Left cardiac atrium (tissue), 4 donors: ENCODE results near the gene STK32A. TPM values are rescaled to one million over a fixed set of nuclear protein-coding genes. Genes with fewer than 3 reads are reported as not detected.
"Not testable (repeated sequence)": the region's sequence is repeated elsewhere in the genome, so short reads cannot be mapped to it uniquely, and the experiment has no call there.

ENCODE experiments used
- ATAC-seq, 2 donors: fragments of 200-7000 bp; cut with Tn5 transposase; one replicate each; pipeline ENCODE4 v1.9.1; 2020; ENCODE audit warnings: mild to moderate bottlenecking in 2 of 2, moderate library complexity in 2 of 2
- DNase-seq: peaks from one replicate; pipeline ENCODE4 v3.0.0-alpha.2; 2020
- intact Hi-C, 2 donors: fragments of 100-400 bp; cut with DNase I; formaldehyde crosslinking; loops; one replicate each; pipeline versions ENCODE4 v1.14.1 to v1.15.1; 2022 to 2023
- total RNA-seq, 2 donors: library from RNA; stranded (reverse); fragmentation: NEBNext Ultra II Directional; extraction: Animal tissue kit (Norgen Biotek cat#: 25700); gene quantifications; one replicate each; pipeline ENCODE4 v1.2.1, GENCODE V29; 2021
- donor health status: DM: no; HTN: yes; CAD: no.
- donor health status: DM: no; HTN: yes; CAD: no; lungs with severe emphysema.
- donor health status: DM: yes; HTN: yes; CAD: no.
- donor health status: Dilated cardiomyopathy.

The STK32A gene
- total RNA-seq, 2 donors from 2014 or later: 0.68 to 2.8 TPM

GRCh38 chr5:147332658-147333057 is 97.8 kb downstream of the STK32A start:
- DNase-seq: no peak
- no peak for ATAC-seq
- intact Hi-C loops: no loop called here

GRCh38 chr5:147336876-147337275 is 102.0 kb downstream of the STK32A start:
- DNase-seq (no peak), ATAC-seq (no peak)
- intact Hi-C loops: no loop called here

- no peak for DNase-seq
- no peak for ATAC-seq
- intact Hi-C loops: no loop called here
These were observed 104.5 kb downstream of the STK32A start for GRCh38 chr5:147339313-147339712.

GRCh38 chr5:147340941-147341340 is 106.1 kb downstream of the STK32A start:
- ATAC-seq (no peak), DNase-seq (no peak)
- intact Hi-C loops: no loop called here

GRCh38 chr5:147341345-147341744 is 106.5 kb downstream of the STK32A start:
- DNase-seq: no peak
- ATAC-seq: no peak
- intact Hi-C loops: no loop called here

- intact Hi-C loops: no loop called here
- no peak for DNase-seq
- no peak for ATAC-seq
These were observed 110.0 kb downstream of the STK32A start for GRCh38 chr5:147344861-147345260.

- ATAC-seq (no peak), DNase-seq (no peak)
- intact Hi-C loops: no loop called here
These were observed 111.3 kb downstream of the STK32A start for GRCh38 chr5:147346006-147346561.

- ATAC-seq (peak in 1 of 2 donors; percentile 12), DNase-seq (no peak)
- intact Hi-C loops: no loop called here
These were observed 113.2 kb downstream of the STK32A start for GRCh38 chr5:147348046-147348445.

- no peak for DNase-seq
- intact Hi-C loops: no loop called here
- no peak for ATAC-seq
These were observed 113.6 kb downstream of the STK32A start for GRCh38 chr5:147348451-147348850.

GRCh38 chr5:147349241-147349640 is 114.4 kb downstream of the STK32A start:
- DNase-seq: no peak
- intact Hi-C loops: no loop called here
- ATAC-seq: no peak

- intact Hi-C loops: no loop called here
- no peak for ATAC-seq
- DNase-seq: no peak
These were observed 124.3 kb downstream of the STK32A start for GRCh38 chr5:147359101-147359500.

- ATAC-seq (no peak), DNase-seq (no peak)
- intact Hi-C loops: no loop called here
These were observed 124.8 kb downstream of the STK32A start for GRCh38 chr5:147359581-147359980.

GRCh38 chr5:147360816-147361215 is 126.0 kb downstream of the STK32A start:
- intact Hi-C loops: no loop called here
- no peak for ATAC-seq
- no peak for DNase-seq

- ATAC-seq (no peak), DNase-seq (no peak)
- intact Hi-C loops: no loop called here
These were observed 126.8 kb downstream of the STK32A start for GRCh38 chr5:147361441-147362175.

GRCh38 chr5:147367381-147367780 is 132.6 kb downstream of the STK32A start:
- DNase-seq, ATAC-seq: not testable (repeated sequence)
- intact Hi-C loops: loop anchor here in 1 of 2 donors (5.0 kb wide), 1 partner anchor 140 kb away; no protein-coding TSS in a partner anchor

GRCh38 chr5:147369742-147370374 is 135.0 kb downstream of the STK32A start:
- intact Hi-C loops: loop anchor here (2.0 to 5.0 kb wide), 2 partner anchors 143 to 145 kb away; no protein-coding TSS in a partner anchor

GRCh38 chr5:147371290-147371689 is 136.5 kb downstream of the STK32A start:
- intact Hi-C loops: no loop called here
- DNase-seq (no peak), ATAC-seq (no peak)

More at GRCh38 chr5:147369742-147370374, 135.0 kb downstream of the STK32A start:
- DNase-seq (no peak), ATAC-seq (no peak)

- no peak for ATAC-seq
- no peak for DNase-seq
- intact Hi-C loops: no loop called here
These were observed 137.4 kb downstream of the STK32A start for GRCh38 chr5:147372191-147372590.

- ATAC-seq (no peak), DNase-seq (no peak)
- intact Hi-C loops: no loop called here
These were observed 138.5 kb downstream of the STK32A start for GRCh38 chr5:147373328-147373727.

- no peak for DNase-seq
- intact Hi-C loops: no loop called here
- ATAC-seq: no peak
These were observed 140.3 kb downstream of the STK32A start for GRCh38 chr5:147375151-147375550.
